GM13976 (cell line): ENCODE measurements around the gene ROBO1.

ENCODE experiments used
- DNase-seq: peaks from one replicate; pipeline ENCODE4 v3.0.0; 2012; ENCODE audit warnings: low spot score
- CTCF ChIP-seq: IDR thresholded peaks from 2 replicates; pipeline ENCODE4 v1.5.1; 2012; ENCODE audit warnings: borderline replicate concordance, mild to moderate bottlenecking; ENCODE audit not compliant: insufficient read depth; ENCODE audit errors: extremely low read depth, missing control alignments, control extremely low read depth
- in situ Hi-C: fragments of 300-500 bp; cut with MboI; formaldehyde crosslinking; loops from one replicate; pipeline ENCODE4 v1.12.0; 2022; ENCODE audit warnings: low sequenced_read_pairs, mixed read lengths, inconsistent platforms; ENCODE audit not compliant: unreplicated experiment

ROBO1 gene

GRCh38 chr3:79412537-79412936, 355.3 kb downstream of the ROBO1 start:
- DNase-seq = no peak
- in situ Hi-C loops = no loop called here

GRCh38 chr3:79410617-79411016, 357.2 kb downstream of the ROBO1 start:
- no peak for TF ChIP-seq CTCF
- in situ Hi-C loops = no loop called here
- no peak for DNase-seq

More at GRCh38 chr3:79412537-79412936, 355.3 kb downstream of the ROBO1 start:
- no peak for TF ChIP-seq CTCF

DNA sequence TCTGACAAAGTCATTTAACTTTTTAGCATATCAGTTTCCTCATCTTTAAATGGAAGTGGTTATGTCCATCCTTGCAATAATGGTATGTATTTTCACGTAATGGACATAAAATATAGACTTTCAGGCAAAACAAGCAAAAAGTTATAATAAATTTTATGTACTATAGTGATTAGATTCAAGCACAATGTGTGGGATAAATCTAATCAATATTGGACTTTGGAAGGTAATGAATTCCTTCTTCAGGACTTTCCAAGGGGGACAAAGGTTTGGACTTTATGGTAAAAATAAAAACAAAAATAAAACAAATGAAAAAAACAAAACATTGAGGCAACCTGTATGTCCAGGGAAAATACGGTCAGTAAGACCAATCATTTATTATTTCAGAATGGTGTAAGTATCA, 357.7 kb downstream of the ROBO1 start:
- in situ Hi-C loops = no loop called here
- TF ChIP-seq CTCF = no peak
- DNase-seq = no peak

GRCh38 chr3:79406175-79406574, 361.6 kb downstream of the ROBO1 start:
- in situ Hi-C loops = no loop called here
- no peak for TF ChIP-seq CTCF

DNA sequence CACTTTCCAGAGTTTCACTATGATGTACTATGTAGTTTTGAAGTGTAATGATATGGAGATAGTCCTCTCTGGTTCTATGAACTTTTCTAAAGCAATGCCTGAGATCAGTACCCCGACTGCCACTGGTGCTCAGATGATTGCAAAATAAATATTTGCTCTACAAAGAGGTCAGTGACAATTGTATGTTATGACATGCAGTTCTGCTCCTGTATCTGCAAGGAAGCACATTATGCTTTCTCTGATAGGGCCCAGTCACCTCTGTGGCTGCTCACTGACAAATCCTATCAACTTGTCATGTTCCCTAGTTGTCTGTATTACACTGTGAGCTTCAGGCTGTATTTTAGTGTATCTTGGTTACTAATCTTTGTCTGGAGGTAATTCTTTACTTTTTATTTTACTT, 362.6 kb downstream of the ROBO1 start:
- in situ Hi-C loops = no loop called here
- no peak for TF ChIP-seq CTCF
- no peak for DNase-seq

More at GRCh38 chr3:79406175-79406574, 361.6 kb downstream of the ROBO1 start:
- DNase-seq = no peak

DNA sequence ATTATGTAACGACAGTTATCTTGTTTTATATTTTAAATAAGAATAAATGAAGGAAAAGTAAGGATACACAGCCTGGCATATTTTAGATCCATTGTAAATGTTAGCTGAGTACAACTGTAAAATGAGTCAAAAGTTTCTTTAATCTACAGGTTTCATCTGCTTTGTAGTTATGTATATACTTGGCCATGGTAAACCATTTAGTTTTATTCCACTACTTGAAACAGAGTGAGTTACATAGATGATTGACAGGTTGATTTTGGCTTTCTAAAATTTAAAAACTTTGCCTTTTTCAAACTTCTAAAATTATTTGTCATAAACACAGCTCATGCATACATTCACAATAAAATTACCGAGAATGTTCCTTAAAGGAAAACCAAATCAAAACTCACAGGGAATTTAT, 371.2 kb downstream of the ROBO1 start:
- in situ Hi-C loops = no loop called here
- no peak for TF ChIP-seq CTCF
- no peak for DNase-seq

GRCh38 chr3:79392479-79392878, 375.3 kb downstream of the ROBO1 start:
- TF ChIP-seq CTCF = no peak
- DNase-seq = no peak
- in situ Hi-C loops = no loop called here
